RWPE2 (cell line): Measurements from ENCODE around the gene VANGL1.

Experiments
- ATAC-seq: fragments of 200-7000 bp; cut with Tn5 transposase; 3 replicates; pipeline ENCODE4 v1.9.1; 2021; ENCODE audit warnings: low read depth
- DNase-seq: peaks from one replicate; pipeline ENCODE4 v3.0.0-alpha.2; 2020; ENCODE audit warnings: low spot score
- H3K27ac ChIP-seq: fragments of 450-650 bp; 2 replicates; pipeline ENCODE4 v1.5.1; 2017; ENCODE audit warnings: mild to moderate bottlenecking; ENCODE audit not compliant: poor library complexity, severe bottlenecking
- H3K27me3 ChIP-seq: fragments of 250-450 bp; sonication (Bioruptor Pico); 2 replicates; pipeline ENCODE4 v1.5.1; 2021; ENCODE audit warnings: mild to moderate bottlenecking, moderate library complexity; ENCODE audit not compliant: insufficient read depth, poor library complexity, severe bottlenecking
- H3K36me3 ChIP-seq: fragments of 250-450 bp; sonication (Bioruptor Pico); 2 replicates; pipeline ENCODE4 v1.5.1; 2020; ENCODE audit warnings: low read depth, mild to moderate bottlenecking, moderate library complexity
- H3K4me1 ChIP-seq: fragments of 250-450 bp; sonication (Bioruptor Pico); 2 replicates; pipeline ENCODE4 v1.5.1; 2021; ENCODE audit warnings: mild to moderate bottlenecking, moderate library complexity; ENCODE audit not compliant: insufficient read depth, poor library complexity, severe bottlenecking
- H3K4me3 ChIP-seq: fragments of 250-450 bp; sonication (Bioruptor Pico); 2 replicates; pipeline ENCODE4 v1.5.1; 2021; ENCODE audit warnings: mild to moderate bottlenecking, moderate library complexity; ENCODE audit not compliant: severe bottlenecking
- H3K9me3 ChIP-seq: fragments of 250-450 bp; sonication (Bioruptor Pico); 2 replicates; pipeline ENCODE4 v1.5.1; 2021; ENCODE audit warnings: mild to moderate bottlenecking, moderate library complexity; ENCODE audit not compliant: severe bottlenecking
- CTCF ChIP-seq: fragments of 450-650 bp; IDR thresholded peaks from one replicate; pipeline ENCODE4 v1.5.1; 2017; ENCODE audit warnings: mild to moderate bottlenecking, moderate library complexity; ENCODE audit not compliant: poor library complexity, severe bottlenecking

VANGL1 gene

GRCh38 chr1:115728341-115728740, 86.6 kb downstream of the VANGL1 start:
- no peak overlapping the region for H3K27ac ChIP-seq
- no peak for DNase-seq
- no peaks in the 10 kb centered on the region for H3K27me3 ChIP-seq
- no peaks in the 10 kb centered on the region for H3K4me1 ChIP-seq
- no peak for TF ChIP-seq CTCF
- no peaks in the 10 kb centered on the region for H3K36me3 ChIP-seq
- H3K4me3 ChIP-seq, result no peak overlapping the region
- no peak for ATAC-seq
- no peaks in the 10 kb centered on the region for H3K9me3 ChIP-seq

- Histone ChIP-seq H3K4me1 (no peaks in the 10 kb centered on the region), H3K9me3 (no peaks in the 10 kb centered on the region), H3K27me3 (no peaks in the 10 kb centered on the region), H3K27ac (no peak overlapping the region), H3K4me3 (no peak overlapping the region), H3K36me3 (no peaks in the 10 kb centered on the region)
- DNase-seq, result no peak
- no peak for TF ChIP-seq CTCF
- no peak for ATAC-seq
Observed at GRCh38 chr1:115729756-115730155, 88.0 kb downstream of the VANGL1 start.

GRCh38 chr1:115732316-115732715, 90.5 kb downstream of the VANGL1 start:
- Histone ChIP-seq H3K27ac (no peak overlapping the region), H3K36me3 (no peaks in the 10 kb centered on the region), H3K4me1 (no peaks in the 10 kb centered on the region), H3K9me3 (no peaks in the 10 kb centered on the region), H3K27me3 (no peaks in the 10 kb centered on the region), H3K4me3 (no peak overlapping the region)
- no peak for DNase-seq
- TF ChIP-seq CTCF, result no peak
- no peak for ATAC-seq

- Histone ChIP-seq H3K4me3 (no peak overlapping the region), H3K27ac (no peak overlapping the region), H3K27me3 (no peaks in the 10 kb centered on the region), H3K4me1 (no peaks in the 10 kb centered on the region), H3K9me3 (no peaks in the 10 kb centered on the region), H3K36me3 (no peaks in the 10 kb centered on the region)
- DNase-seq, result no peak
- no peak for TF ChIP-seq CTCF
- no peak for ATAC-seq
Observed at GRCh38 chr1:115740811-115741210, 99.0 kb downstream of the VANGL1 start.

- no peak overlapping the region for H3K4me3 ChIP-seq
- ATAC-seq (no peak), DNase-seq (no peak)
- H3K27me3 ChIP-seq, result no peaks in the 10 kb centered on the region
- no peaks in the 10 kb centered on the region for H3K36me3 ChIP-seq
- peaks cover 6% of the 10 kb centered on the region for H3K4me1 ChIP-seq
- no peak overlapping the region for H3K27ac ChIP-seq
- no peaks in the 10 kb centered on the region for H3K9me3 ChIP-seq
- TF ChIP-seq CTCF, result no peak
Observed at GRCh38 chr1:115744646-115745275, 103.0 kb downstream of the VANGL1 start.
